ENCODE data around the gene MVP. TPM values are rescaled to one million over a fixed set of nuclear protein-coding genes. Genes with fewer than 3 reads are reported as not detected.

Gene MVP
- polyA plus RNA-seq, 1 donor from 2014 or later, result 2.5 TPM

- H3K4me3 ChIP-seq (ENCODE audit: low read length), result no peak overlapping the region
- H3K4me2 ChIP-seq (ENCODE audit: low read length), result no peak overlapping the region
- H2AFZ ChIP-seq (ENCODE audit: low read depth, low read length), result no peak overlapping the region
Observed at GRCh38 chr16:29852654-29853053, 32.4 kb downstream of the MVP start.

GRCh38 chr16:29854520-29855100, 34.3 kb downstream of the MVP start:
- H3K9me2 ChIP-seq (ENCODE audit: insufficient read depth, low read length), result no peaks in the 10 kb centered on the region
- no peak overlapping the region for H3K4me2 ChIP-seq (ENCODE audit: low read length)
- no peaks in the 10 kb centered on the region for H3K36me3 ChIP-seq (ENCODE audit: insufficient read depth, low read length)
- no peaks in the 10 kb centered on the region for H4K20me1 ChIP-seq (ENCODE audit: insufficient read depth)
- no peak overlapping the region for H3K4me3 ChIP-seq (ENCODE audit: low read length)
- H3K79me2 ChIP-seq (replicated peaks; ENCODE audit: insufficient read depth, low read length), result no peaks in the 10 kb centered on the region
- no peaks in the 10 kb centered on the region for H3F3A ChIP-seq (ENCODE audit: insufficient read depth, low read length, poor library complexity, severe bottlenecking)
- H3K9me3 ChIP-seq (ENCODE audit: low read length), result no peaks in the 10 kb centered on the region
- H3K9ac ChIP-seq (ENCODE audit: low read length), result no peak overlapping the region
- H3K27ac ChIP-seq (ENCODE audit: low read length), result no peak overlapping the region
- TF ChIP-seq POLR2AphosphoS5 (IDR thresholded peaks at IDR 0.05), result no peak
- no peak for TF ChIP-seq RAD21 (conservative IDR thresholded peaks at IDR 0.05)
- no peak for TF ChIP-seq TAF1 (IDR thresholded peaks at IDR 0.05; ENCODE audit: low read depth)
- TF ChIP-seq, protein P1, sequence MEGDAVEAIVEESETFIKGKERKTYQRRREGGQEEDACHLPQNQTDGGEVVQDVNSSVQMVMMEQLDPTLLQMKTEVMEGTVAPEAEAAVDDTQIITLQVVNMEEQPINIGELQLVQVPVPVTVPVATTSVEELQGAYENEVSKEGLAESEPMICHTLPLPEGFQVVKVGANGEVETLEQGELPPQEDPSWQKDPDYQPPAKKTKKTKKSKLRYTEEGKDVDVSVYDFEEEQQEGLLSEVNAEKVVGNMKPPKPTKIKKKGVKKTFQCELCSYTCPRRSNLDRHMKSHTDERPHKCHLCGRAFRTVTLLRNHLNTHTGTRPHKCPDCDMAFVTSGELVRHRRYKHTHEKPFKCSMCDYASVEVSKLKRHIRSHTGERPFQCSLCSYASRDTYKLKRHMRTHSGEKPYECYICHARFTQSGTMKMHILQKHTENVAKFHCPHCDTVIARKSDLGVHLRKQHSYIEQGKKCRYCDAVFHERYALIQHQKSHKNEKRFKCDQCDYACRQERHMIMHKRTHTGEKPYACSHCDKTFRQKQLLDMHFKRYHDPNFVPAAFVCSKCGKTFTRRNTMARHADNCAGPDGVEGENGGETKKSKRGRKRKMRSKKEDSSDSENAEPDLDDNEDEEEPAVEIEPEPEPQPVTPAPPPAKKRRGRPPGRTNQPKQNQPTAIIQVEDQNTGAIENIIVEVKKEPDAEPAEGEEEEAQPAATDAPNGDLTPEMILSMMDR (IDR thresholded peaks at IDR 0.05; ENCODE audit: poor library complexity, severe bottlenecking), result no peak
- TF ChIP-seq, protein P2, sequence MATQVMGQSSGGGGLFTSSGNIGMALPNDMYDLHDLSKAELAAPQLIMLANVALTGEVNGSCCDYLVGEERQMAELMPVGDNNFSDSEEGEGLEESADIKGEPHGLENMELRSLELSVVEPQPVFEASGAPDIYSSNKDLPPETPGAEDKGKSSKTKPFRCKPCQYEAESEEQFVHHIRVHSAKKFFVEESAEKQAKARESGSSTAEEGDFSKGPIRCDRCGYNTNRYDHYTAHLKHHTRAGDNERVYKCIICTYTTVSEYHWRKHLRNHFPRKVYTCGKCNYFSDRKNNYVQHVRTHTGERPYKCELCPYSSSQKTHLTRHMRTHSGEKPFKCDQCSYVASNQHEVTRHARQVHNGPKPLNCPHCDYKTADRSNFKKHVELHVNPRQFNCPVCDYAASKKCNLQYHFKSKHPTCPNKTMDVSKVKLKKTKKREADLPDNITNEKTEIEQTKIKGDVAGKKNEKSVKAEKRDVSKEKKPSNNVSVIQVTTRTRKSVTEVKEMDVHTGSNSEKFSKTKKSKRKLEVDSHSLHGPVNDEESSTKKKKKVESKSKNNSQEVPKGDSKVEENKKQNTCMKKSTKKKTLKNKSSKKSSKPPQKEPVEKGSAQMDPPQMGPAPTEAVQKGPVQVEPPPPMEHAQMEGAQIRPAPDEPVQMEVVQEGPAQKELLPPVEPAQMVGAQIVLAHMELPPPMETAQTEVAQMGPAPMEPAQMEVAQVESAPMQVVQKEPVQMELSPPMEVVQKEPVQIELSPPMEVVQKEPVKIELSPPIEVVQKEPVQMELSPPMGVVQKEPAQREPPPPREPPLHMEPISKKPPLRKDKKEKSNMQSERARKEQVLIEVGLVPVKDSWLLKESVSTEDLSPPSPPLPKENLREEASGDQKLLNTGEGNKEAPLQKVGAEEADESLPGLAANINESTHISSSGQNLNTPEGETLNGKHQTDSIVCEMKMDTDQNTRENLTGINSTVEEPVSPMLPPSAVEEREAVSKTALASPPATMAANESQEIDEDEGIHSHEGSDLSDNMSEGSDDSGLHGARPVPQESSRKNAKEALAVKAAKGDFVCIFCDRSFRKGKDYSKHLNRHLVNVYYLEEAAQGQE (IDR thresholded peaks at IDR 0.05; ENCODE audit: borderline replicate concordance), result no peak
- TF ChIP-seq EP300 (conservative IDR thresholded peaks at IDR 0.05; ENCODE audit: poor library complexity, severe bottlenecking), result no peak
- no peak for TF ChIP-seq MXI1 (conservative IDR thresholded peaks at IDR 0.05; ENCODE audit: poor library complexity, severe bottlenecking)
- no peak for TF ChIP-seq EZH2 (IDR thresholded peaks at IDR 0.05; ENCODE audit: borderline replicate concordance, insufficient read depth, low read length, poor library complexity, severe bottlenecking)
- TF ChIP-seq SMC3 (conservative IDR thresholded peaks at IDR 0.05; ENCODE audit: poor library complexity), result no peak
- H2AFZ ChIP-seq (ENCODE audit: low read depth, low read length), result no peak overlapping the region
- no peaks in the 10 kb centered on the region for H3K27me3 ChIP-seq (ENCODE audit: insufficient read depth, low read depth, low read length)

More at GRCh38 chr16:29852654-29853053, 32.4 kb downstream of the MVP start:
- Histone ChIP-seq H3K9me2 (ENCODE audit: insufficient read depth, low read length) (no peaks in the 10 kb centered on the region), H4K20me1 (ENCODE audit: insufficient read depth) (no peaks in the 10 kb centered on the region), H3K79me2 (replicated peaks; ENCODE audit: insufficient read depth, low read length) (no peaks in the 10 kb centered on the region), H3K27me3 (ENCODE audit: insufficient read depth, low read depth, low read length) (no peaks in the 10 kb centered on the region), H3K27ac (ENCODE audit: low read length) (no peak overlapping the region), H3K9ac (ENCODE audit: low read length) (no peak overlapping the region), H3F3A (ENCODE audit: insufficient read depth, low read length, poor library complexity, severe bottlenecking) (no peaks in the 10 kb centered on the region), H3K9me3 (ENCODE audit: low read length) (no peaks in the 10 kb centered on the region), H3K36me3 (ENCODE audit: insufficient read depth, low read length) (no peaks in the 10 kb centered on the region)
- TF ChIP-seq, protein P1 (IDR thresholded peaks at IDR 0.05; ENCODE audit: poor library complexity, severe bottlenecking), result no peak
- TF ChIP-seq TAF1 (IDR thresholded peaks at IDR 0.05; ENCODE audit: low read depth), result no peak
- no peak for TF ChIP-seq EP300 (conservative IDR thresholded peaks at IDR 0.05; ENCODE audit: poor library complexity, severe bottlenecking)
- TF ChIP-seq SMC3 (conservative IDR thresholded peaks at IDR 0.05; ENCODE audit: poor library complexity), result no peak
- TF ChIP-seq, protein P2 (IDR thresholded peaks at IDR 0.05; ENCODE audit: borderline replicate concordance), result no peak
- TF ChIP-seq RAD21 (conservative IDR thresholded peaks at IDR 0.05), result no peak
- no peak for TF ChIP-seq MXI1 (conservative IDR thresholded peaks at IDR 0.05; ENCODE audit: poor library complexity, severe bottlenecking)
- TF ChIP-seq EZH2 (IDR thresholded peaks at IDR 0.05; ENCODE audit: borderline replicate concordance, insufficient read depth, low read length, poor library complexity, severe bottlenecking), result no peak
- TF ChIP-seq POLR2AphosphoS5 (IDR thresholded peaks at IDR 0.05), result no peak

Measured in neural cell (in vitro differentiated cells).